Stimulated activated CD8-positive, alpha-beta memory T cell treated with anti-CD3 and anti-CD28 coated beads, Interleukin-4, amount 100 ng/mL, for 24 hours (primary cell): ENCODE measurements around the gene EPN3.

Experiments
- DNase-seq: peaks from one replicate; pipeline ENCODE4 v3.0.0-alpha.2; 2020; ENCODE audit warnings: low read depth

EPN3 gene

DNA sequence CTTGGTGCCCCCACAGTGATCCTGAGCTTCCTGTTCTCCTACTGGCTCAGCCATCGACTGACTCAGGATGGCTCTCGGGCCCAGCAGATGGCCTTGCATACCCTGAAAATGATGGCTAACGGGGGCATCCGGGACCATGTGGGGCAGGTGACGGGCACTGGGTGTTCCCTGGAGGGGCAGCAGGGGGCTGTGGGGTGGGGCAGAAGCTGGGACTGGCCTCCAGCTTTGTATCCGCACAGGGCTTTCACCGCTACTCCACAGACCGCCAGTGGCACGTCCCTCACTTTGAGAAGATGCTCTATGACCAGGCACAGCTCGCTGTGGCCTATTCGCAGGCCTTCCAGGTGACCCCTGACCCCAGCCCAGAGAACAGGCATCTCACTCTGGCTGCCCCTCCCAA, 17.4 kb downstream of the EPN3 start:
- no peak for DNase-seq

GRCh38 chr17:50550661-50551432, 18.3 kb downstream of the EPN3 start:
- no peak for DNase-seq

- no peak for DNase-seq
Observed at GRCh38 chr17:50551433-50551815, 18.9 kb downstream of the EPN3 start.

DNA sequence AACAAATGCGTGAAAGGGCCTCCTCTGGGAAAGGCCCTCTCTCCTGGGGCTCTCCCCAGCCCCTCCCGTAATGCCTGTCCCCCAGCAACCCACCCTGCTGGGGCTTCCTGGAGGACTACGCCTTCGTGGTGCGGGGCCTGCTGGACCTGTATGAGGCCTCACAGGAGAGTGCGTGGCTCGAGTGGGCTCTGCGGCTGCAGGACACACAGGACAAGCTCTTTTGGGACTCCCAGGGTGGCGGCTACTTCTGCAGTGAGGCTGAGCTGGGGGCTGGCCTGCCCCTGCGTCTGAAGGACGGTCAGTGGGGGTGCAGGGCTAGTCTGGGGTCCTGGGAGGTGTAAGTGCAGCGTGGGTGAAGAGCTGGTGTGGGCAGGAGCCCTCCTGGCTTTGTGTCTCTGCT, 19.3 kb downstream of the EPN3 start:
- no peak for DNase-seq

DNA sequence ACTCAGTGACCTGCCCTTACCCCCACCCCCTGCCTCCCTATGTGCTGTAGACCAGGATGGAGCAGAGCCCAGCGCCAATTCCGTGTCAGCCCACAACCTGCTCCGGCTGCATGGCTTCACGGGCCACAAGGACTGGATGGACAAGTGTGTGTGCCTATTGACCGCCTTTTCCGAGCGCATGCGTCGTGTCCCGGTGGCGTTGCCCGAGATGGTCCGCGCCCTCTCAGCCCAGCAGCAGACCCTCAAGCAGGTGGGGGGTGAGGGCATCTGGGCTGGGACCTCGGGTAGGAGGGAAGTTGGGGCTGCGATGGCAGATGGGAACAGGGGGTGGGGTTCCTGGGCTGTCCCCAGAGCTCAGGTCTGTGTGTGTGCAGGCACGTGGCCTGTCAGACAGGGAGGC, 21.7 kb downstream of the EPN3 start:
- no peak for DNase-seq

- DNase-seq: no peak
Observed at GRCh38 chr17:50556803-50557202, 24.3 kb downstream of the EPN3 start.

DNA sequence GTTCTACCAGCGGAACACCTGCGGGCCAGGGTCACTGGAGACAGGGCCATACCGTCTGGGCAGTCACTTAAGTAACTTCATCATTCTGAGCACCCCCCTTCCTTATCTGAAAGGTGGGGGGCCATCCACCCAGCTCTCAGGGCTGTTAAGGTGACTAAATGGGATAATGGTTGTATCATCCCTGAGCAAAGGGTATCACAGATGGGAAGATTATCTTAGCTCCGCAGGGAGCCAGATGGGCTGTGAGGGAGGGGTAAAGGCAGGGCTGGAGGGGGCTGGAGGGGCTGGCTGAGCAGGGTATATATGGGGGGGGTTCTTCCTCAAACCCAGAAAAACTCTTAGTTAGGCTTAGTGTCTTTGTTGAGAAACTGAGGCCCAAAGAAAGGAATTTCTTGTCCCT, 25.1 kb downstream of the EPN3 start:
- DNase-seq: no peak

GRCh38 chr17:50558091-50558490, 25.6 kb downstream of the EPN3 start:
- no peak for DNase-seq

- no peak for DNase-seq
Observed at GRCh38 chr17:50558581-50558940, 26.0 kb downstream of the EPN3 start.

DNA sequence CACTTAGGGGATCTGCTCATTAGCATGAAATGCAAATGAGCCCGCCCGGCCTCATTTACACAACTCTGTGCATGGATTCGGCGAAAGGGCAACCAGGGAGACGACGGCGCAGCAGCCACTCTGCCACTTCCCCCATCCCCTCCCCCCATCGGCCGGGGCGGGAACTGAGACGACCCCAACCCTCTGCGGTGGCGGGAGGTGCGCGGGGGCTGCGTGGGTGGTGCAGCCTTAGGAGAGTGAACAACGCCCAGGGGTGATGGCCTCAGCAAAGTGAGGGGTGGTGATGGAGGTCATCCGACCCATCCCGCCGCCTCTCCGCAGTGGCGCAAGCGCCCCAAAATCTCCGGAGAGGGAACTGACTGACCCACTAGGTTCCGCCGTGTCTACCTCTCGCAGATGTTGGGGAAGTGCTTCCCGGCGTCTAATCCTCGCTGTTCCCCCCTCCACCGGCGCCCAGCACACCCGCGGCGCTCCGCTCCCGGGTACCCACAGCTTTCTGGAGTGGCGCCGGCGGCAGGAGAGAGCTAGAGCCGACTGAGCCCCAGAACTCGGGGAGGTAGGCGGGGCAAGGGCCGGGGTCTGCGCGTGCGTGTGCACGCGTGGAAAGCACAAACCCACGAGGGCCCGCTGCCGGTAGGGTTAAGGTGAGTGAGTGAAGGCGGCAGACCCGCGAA, 26.5 kb downstream of the EPN3 start:
- DNase-seq: no peak

DNA sequence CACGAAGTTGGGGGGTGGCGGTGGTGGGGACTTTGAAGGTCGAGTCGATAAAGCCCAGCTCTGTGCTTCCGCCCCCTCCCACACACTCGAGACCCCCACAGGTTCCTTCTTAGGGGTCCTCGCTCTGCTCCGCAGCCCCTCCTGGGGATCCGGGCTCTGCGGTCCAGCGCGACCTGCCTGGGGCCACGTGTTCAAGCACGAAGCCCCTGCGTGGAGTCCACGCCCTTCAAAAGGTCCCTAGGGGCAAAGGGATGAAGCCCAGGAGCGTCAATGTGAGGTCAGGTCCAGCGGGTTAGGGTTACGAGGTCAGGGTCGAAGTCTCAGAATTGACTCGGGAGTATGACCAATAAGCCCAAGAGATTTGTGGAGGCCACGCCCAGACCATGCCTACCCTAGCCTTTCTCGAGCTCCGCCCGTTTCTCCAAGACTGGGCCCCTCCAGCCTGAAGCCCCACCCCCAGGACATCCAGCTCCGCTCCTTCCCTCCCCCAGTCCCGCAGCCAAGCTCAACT, 27.2 kb downstream of the EPN3 start:
- DNase-seq: no peak

- peak; percentile 78 for DNase-seq
Observed at GRCh38 chr17:50560185-50560824, 27.8 kb downstream of the EPN3 start, which contains the start of gene CACNA1G. CACNA1G (plus strand) TSS chr17:50560715; CDS start chr17:50561460, 745 bp downstream.

DNA sequence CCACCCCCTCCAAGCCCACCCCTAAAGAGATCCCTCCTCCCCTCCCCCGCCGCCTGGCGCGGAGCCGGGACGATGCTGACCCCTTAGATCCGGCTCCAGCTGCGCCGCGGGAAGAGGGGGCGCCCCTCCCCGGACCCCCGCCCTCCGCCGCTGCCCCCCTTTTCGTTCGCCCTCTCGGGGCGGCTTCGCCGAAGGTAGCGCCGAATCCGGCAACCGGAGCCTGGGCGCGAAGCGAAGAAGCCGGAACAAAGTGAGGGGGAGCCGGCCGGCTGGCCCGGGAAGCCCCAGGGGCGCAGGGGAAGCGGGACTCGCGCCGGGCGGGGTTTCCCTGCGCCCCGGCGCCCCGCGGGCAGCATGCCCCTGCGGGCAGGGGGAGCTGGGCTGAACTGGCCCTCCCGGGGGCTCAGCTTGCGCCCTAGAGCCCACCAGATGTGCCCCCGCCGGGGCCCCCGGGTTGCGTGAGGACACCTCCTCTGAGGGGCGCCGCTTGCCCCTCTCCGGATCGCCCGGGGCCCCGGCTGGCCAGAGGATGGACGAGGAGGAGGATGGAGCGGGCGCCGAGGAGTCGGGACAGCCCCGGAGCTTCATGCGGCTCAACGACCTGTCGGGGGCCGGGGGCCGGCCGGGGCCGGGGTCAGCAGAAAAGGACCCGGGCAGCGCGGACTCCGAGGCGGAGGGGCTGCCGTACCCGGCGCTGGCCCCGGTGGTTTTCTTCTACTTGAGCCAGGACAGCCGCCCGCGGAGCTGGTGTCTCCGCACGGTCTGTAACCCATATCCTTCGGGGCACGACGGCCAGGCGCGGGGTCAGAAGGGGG, 28.6 kb downstream of the EPN3 start:
- no peak for DNase-seq

DNA sequence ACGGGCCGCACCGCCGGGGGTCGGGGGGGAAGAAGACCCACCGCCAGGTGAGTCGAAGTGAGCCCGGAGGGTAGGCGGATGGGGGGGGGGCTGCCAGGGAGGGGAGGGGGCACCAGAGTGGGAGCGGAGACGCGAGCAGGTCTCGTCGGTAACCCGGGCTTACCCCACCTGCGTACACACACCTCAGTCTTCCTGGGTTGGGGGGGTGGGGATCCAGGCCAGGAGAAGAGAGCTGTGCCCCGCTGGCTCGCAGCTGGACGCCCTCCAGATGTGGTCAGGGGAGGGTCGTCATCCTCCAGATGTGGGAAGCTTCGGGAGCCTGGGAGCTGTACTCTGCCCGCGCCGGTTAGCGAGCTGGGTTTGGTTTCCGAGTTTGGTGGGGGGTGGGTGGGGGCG, 29.2 kb downstream of the EPN3 start:
- no peak for DNase-seq

DNA sequence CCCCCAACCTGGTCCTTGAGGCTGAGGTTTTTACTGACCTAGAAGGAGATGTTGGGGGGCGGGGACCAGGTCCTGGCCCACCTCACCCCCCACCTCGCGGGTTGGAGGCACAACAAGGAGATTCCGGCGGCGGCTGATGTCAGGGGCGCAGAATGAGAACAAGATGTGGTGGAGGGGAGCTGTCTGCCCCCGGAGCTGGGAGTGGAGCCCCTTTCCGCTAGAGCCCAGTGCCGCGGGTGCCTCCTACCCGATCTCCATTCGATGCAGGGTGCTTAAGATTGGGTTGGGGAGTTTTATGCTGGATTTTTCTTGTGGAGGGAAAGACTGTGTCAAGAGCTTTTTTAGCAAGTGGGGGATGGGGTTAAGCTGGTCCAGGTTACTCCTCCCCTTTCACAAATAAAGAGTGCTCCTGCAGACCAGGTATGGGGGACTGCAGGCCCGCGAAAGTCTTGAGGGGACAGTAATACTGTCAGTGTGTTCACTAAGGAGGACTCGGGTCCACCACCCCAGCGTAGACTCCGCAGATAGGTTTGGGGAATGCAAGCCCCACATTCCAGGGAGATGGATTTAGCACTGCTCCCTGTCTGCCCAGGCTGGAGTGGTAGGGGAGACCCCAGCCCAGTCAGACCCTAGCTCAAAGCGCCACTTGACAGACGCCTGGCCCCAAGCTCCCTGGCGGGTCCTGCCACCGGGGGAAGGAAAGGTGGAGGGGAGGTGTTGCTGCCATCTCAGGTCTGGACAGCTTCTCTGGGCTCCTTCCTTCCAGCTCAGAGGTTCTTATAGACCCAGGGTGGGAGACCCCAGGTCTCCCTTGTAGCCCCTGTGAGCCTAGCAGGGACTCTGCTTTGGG, 29.9 kb downstream of the EPN3 start:
- no peak for DNase-seq

DNA sequence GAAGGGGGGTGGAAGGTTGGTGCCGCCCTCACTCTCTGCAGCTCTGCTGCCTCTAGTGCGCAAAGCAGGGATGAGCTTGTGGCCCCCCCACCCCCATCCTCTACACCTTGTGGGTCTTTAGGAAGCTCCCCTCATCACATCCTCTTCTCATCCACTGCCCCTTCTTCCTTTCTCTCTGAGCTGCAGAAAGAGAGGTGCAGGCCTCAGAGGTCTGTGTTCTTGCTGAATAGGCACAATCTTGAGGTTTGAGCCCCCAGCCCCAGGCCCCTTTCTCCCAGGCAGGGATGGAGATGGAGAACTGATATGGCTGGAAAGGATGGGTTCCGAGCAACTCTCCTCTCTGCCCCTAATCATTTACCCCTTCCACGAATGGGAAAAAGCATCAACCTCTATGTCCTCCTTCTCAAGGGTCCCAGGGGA, 30.6 kb downstream of the EPN3 start:
- no peak for DNase-seq

GRCh38 chr17:50564916-50565315, 32.4 kb downstream of the EPN3 start:
- no peak for DNase-seq

DNA sequence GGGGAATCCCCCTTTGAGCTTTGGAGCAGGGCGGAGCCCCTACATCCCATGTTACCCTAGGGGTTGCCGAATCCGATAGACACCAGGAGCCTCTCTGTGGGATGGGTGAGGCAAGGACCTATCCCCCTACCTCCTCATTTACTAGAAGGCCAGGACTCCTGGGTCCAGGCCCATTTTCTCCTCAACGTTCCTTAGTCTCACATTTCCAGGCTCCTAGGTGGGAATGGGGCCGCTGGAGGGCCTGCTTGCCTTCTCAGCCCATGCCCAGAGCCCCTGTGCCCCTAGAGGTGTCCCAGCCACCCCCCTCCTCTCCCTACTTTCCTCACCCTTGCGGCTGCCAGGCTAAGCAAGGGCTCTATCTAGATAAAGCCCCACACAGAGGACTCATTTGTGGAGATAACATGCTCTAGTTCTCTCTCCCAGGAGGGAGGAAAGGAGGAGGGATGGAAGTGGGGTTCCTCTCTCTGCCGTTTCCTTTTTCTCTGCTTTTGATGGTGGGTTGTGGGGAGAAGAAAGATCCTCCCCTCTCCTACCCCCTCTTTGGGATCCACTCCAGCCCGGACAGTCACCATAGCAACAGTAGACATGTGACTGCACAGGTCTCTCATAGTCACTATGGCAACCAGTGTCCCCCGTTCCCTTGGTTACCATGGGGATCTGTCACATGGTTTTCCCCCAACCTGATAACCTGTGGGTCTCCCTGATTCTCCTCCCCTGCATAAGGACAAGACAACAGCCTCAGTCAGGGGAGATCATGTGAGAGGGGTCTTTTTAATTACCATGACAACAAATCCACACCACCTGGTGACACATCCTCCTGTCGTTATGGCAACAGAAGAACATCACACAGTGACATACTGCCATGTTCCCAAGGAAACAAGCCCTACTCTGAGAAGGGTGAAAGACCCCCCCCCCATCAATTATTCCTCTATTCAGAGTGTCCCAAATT, 33.1 kb downstream of the EPN3 start:
- DNase-seq: no peak

DNA sequence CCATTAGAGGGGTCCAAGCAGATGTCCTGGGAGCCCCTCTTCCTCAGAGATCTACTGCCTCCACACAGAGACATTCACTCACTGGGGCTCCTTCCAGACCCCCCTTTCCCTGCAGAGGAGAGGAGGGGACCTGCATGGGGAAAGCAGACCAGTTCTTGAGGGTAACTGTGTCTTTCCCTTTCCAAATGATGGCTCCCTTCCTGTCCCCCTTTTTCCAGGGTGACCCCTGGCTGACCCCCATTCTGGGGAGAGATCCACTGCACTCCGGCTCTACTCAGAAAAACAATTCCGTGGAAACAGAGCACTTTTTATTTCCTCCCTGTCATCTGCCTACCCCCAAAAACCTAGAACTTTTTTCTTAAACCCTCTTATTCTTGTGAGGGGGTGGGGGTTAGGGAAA, 34.4 kb downstream of the EPN3 start:
- DNase-seq: no peak

- no peak for DNase-seq
Observed at GRCh38 chr17:50568659-50569058, 36.1 kb downstream of the EPN3 start.
